ENCODE measurements around the gene ADAMTSL4.

- TF ChIP-seq CTCF (IDR thresholded peaks at IDR 0.05) = no peak
- TF ChIP-seq POLR2A (IDR thresholded peaks at IDR 0.05) = no peak
- no peak for TF ChIP-seq POLR2AphosphoS5 (IDR thresholded peaks at IDR 0.05)
Observed at GRCh38 chr1:150609732-150610131, 60.5 kb downstream of the ADAMTSL4 start.
